Measurements from ENCODE around the gene OGFRL1.

The OGFRL1 gene

GRCh38 chr6:71310261-71310660 lies 21.6 kb downstream of the OGFRL1 start:
- no peak for TF ChIP-seq CREB1 (IDR thresholded peaks at IDR 0.05; ENCODE audit: low read depth)
- no peak for TF ChIP-seq CEBPB (IDR thresholded peaks at IDR 0.05)
- TF ChIP-seq TEAD4 (IDR thresholded peaks at IDR 0.05) = no peak
- TF ChIP-seq USF1 (IDR thresholded peaks at IDR 0.05) = no peak
- TF ChIP-seq ZBTB7A (IDR thresholded peaks at IDR 0.05; ENCODE audit: low read depth) = no peak
- no peak for TF ChIP-seq REST (IDR thresholded peaks at IDR 0.05; ENCODE audit: low read depth)
- TF ChIP-seq NFIC (IDR thresholded peaks at IDR 0.05) = no peak
- TF ChIP-seq EGR1 (IDR thresholded peaks at IDR 0.05) = no peak
- TF ChIP-seq FOXM1 (IDR thresholded peaks at IDR 0.05; ENCODE audit: borderline replicate concordance, low read depth) = no peak
- no peak for TF ChIP-seq EP300 (IDR thresholded peaks at IDR 0.05; ENCODE audit: borderline replicate concordance)

- no peak for TF ChIP-seq MAX (IDR thresholded peaks at IDR 0.05)
- no peak for TF ChIP-seq REST (IDR thresholded peaks at IDR 0.05; ENCODE audit: low read depth)
- TF ChIP-seq TEAD4 (IDR thresholded peaks at IDR 0.05) = no peak
- TF ChIP-seq EGR1 (IDR thresholded peaks at IDR 0.05) = no peak
These were observed 23.5 kb downstream of the OGFRL1 start for GRCh38 chr6:71312089-71312488.

GRCh38 chr6:71317441-71317840 lies 28.8 kb downstream of the OGFRL1 start:
- TF ChIP-seq RAD21 (IDR thresholded peaks at IDR 0.05; ENCODE audit: low read depth) (no peak), EP300 (IDR thresholded peaks at IDR 0.05; ENCODE audit: borderline replicate concordance) (no peak), FOXM1 (IDR thresholded peaks at IDR 0.05; ENCODE audit: borderline replicate concordance, low read depth) (no peak), EGR1 (IDR thresholded peaks at IDR 0.05) (no peak), TCF12 (IDR thresholded peaks at IDR 0.05; ENCODE audit: low read depth) (no peak), NFIC (IDR thresholded peaks at IDR 0.05) (no peak), USF1 (IDR thresholded peaks at IDR 0.05) (no peak), ZBTB7A (IDR thresholded peaks at IDR 0.05; ENCODE audit: low read depth) (no peak), MAX (IDR thresholded peaks at IDR 0.05) (no peak), YY1 (IDR thresholded peaks at IDR 0.05; ENCODE audit: low read depth) (no peak), TEAD4 (IDR thresholded peaks at IDR 0.05) (no peak), CEBPB (IDR thresholded peaks at IDR 0.05) (no peak)

- TF ChIP-seq REST (IDR thresholded peaks at IDR 0.05; ENCODE audit: low read depth) (no peak), CEBPB (IDR thresholded peaks at IDR 0.05) (no peak), EP300 (IDR thresholded peaks at IDR 0.05; ENCODE audit: borderline replicate concordance) (no peak), TEAD4 (IDR thresholded peaks at IDR 0.05) (no peak), MAX (IDR thresholded peaks at IDR 0.05) (no peak), USF1 (IDR thresholded peaks at IDR 0.05) (no peak), TAF1 (IDR thresholded peaks at IDR 0.05; ENCODE audit: low read depth) (no peak)
These were observed 31.4 kb downstream of the OGFRL1 start for GRCh38 chr6:71320041-71320440.

- TF ChIP-seq TAF1 (IDR thresholded peaks at IDR 0.05; ENCODE audit: low read depth) = no peak
- TF ChIP-seq CEBPB (IDR thresholded peaks at IDR 0.05) = no peak
- TF ChIP-seq MAX (IDR thresholded peaks at IDR 0.05) = no peak
- no peak for TF ChIP-seq YY1 (IDR thresholded peaks at IDR 0.05; ENCODE audit: low read depth)
- TF ChIP-seq ZBTB7A (IDR thresholded peaks at IDR 0.05; ENCODE audit: low read depth) = no peak
- TF ChIP-seq EGR1 (IDR thresholded peaks at IDR 0.05) = no peak
- TF ChIP-seq FOXM1 (IDR thresholded peaks at IDR 0.05; ENCODE audit: borderline replicate concordance, low read depth) = no peak
- TF ChIP-seq TCF12 (IDR thresholded peaks at IDR 0.05; ENCODE audit: low read depth) = no peak
- no peak for TF ChIP-seq RAD21 (IDR thresholded peaks at IDR 0.05; ENCODE audit: low read depth)
- TF ChIP-seq USF1 (IDR thresholded peaks at IDR 0.05) = no peak
- no peak for TF ChIP-seq EP300 (IDR thresholded peaks at IDR 0.05; ENCODE audit: borderline replicate concordance)
- no peak for TF ChIP-seq REST (IDR thresholded peaks at IDR 0.05; ENCODE audit: low read depth)
These were observed 32.7 kb downstream of the OGFRL1 start for GRCh38 chr6:71321314-71321713.
